HepG2 (cell line): ENCODE results near the gene OLFM1. TPM values are rescaled to one million over a fixed set of nuclear protein-coding genes. Genes with fewer than 3 reads are reported as not detected.

Experiments
- ATAC-seq: fragments of 200-7000 bp; cut with Tn5 transposase; 3 replicates; pipeline ENCODE4 v1.9.1; 2020; ENCODE audit warnings: mild to moderate bottlenecking, moderate library complexity
- BruUV-seq: library from RNA; stranded (reverse); fragments of 400-500 nt; replicated peaks from 2 replicates; lab custom pipeline; 2021; lab: Mats Ljungman, UMichigan
- CTCF ChIA-PET: fragments of 300-600 bp; formaldehyde crosslinking; extraction: SDS; loops from one replicate; lab custom pipeline; 2021; ENCODE audit warnings: low total read pairs, inconsistent platforms, low intra/inter-chr PET ratio; lab: Yijun Ruan, JAX
- POLR2A ChIA-PET: fragments of 350-600 bp; sonication (Branson Sonifier 250); formaldehyde crosslinking; loops from one replicate; lab custom pipeline; 2020; ENCODE audit warnings: antibody characterized with exemption, inconsistent platforms; lab: Yijun Ruan, JAX
- DNase-seq: peaks from one replicate; pipeline ENCODE4 v3.0.0-alpha.2; 2015; ENCODE audit warnings: low spot score
- FAIRE-seq: peaks from 3 replicates; lab custom pipeline; 2011; peaks lifted over from hg19 to GRCh38; lab: Jason Lieb, UNC
- H2AFZ ChIP-seq: one replicate; pipeline ENCODE4 v1.6.1; 2011; ENCODE audit warnings: low read length, inconsistent platforms
- H3K27ac ChIP-seq: fragments of 300-600 bp; 3 replicates; pipeline ENCODE4 v1.8.0; 2011; ENCODE audit warnings: mixed run types, mild to moderate bottlenecking, mixed read lengths, low read length, inconsistent platforms; ENCODE audit not compliant: insufficient read depth; ENCODE audit errors: extremely low read length
- H3K27me3 ChIP-seq, 2 experiments: fragments of 200-600 bp in 1 of 2; 2 replicates in 1 of 2; 3 replicates in 1 of 2; pipeline versions ENCODE4 v1.6.0 to v1.8.0; 2011; ENCODE audit warnings: low read length in 2 of 2, mild to moderate bottlenecking in 2 of 2, moderate library complexity in 2 of 2, inconsistent platforms in 1 of 2; ENCODE audit not compliant: insufficient read depth in 2 of 2, control insufficient read depth in 1 of 2
- H3K36me3 ChIP-seq, 2 experiments: fragments of 200-600 bp in 1 of 2; replicated peaks in 1 of 2; 2 replicates in 1 of 2; 3 replicates in 1 of 2; pipeline versions ENCODE4 v1.5.1 to v1.8.0; 2011; ENCODE audit warnings: low read length in 2 of 2, inconsistent platforms in 1 of 2; ENCODE audit not compliant: insufficient read depth in 2 of 2, control insufficient read depth in 1 of 2
- H3K4me1 ChIP-seq: 2 replicates; pipeline ENCODE4 v1.5.1; 2012; ENCODE audit warnings: low read length, inconsistent platforms; ENCODE audit not compliant: insufficient read depth
- H3K4me2 ChIP-seq: 2 replicates; pipeline ENCODE4 v1.6.0; 2011; ENCODE audit warnings: low read depth, low read length, inconsistent platforms
- H3K4me3 ChIP-seq, 3 experiments: fragments of 200-600 bp in 1 of 3; sonication (generic), shearing (Covaris generic) in 1 of 3; replicated peaks in 1 of 3; 2 replicates each; pipeline ENCODE4 v1.5.1; 2011 to 2016; ENCODE audit warnings: low read length in 3 of 3, inconsistent platforms in 2 of 3, low read depth in 2 of 3, mild to moderate bottlenecking in 2 of 3, control low read depth in 1 of 3, mixed read lengths in 1 of 3; ENCODE audit not compliant: insufficient read depth in 1 of 3
- H3K79me2 ChIP-seq: one replicate; pipeline ENCODE4 v1.6.1; 2011; ENCODE audit warnings: low read length, inconsistent platforms; ENCODE audit not compliant: insufficient read depth
- H3K9ac ChIP-seq: 2 replicates; pipeline ENCODE4 v1.6.0; 2011; ENCODE audit warnings: mild to moderate bottlenecking, low read depth, low read length, inconsistent platforms; ENCODE audit not compliant: insufficient read depth
- H3K9me3 ChIP-seq: 2 replicates; pipeline ENCODE4 v1.5.1; 2012; ENCODE audit warnings: mild to moderate bottlenecking, low read length
- H4K20me1 ChIP-seq: 2 replicates; pipeline ENCODE4 v1.6.0; 2011; ENCODE audit warnings: inconsistent platforms, mild to moderate bottlenecking, low read length, moderate library complexity; ENCODE audit not compliant: insufficient read depth
- AKAP8 ChIP-seq: sonication (generic); formaldehyde crosslinking; IDR thresholded peaks from 2 replicates; pipeline ENCODE4 v1.5.1; 2020; ENCODE audit warnings: mild to moderate bottlenecking, missing genetic modification reagents
- NKX3-1 ChIP-seq: sonication (generic); formaldehyde crosslinking; IDR thresholded peaks from 2 replicates; pipeline ENCODE4 v1.5.0; 2020; ENCODE audit warnings: missing genetic modification reagents
- PHF21A ChIP-seq: sonication (generic); formaldehyde crosslinking; IDR thresholded peaks from 2 replicates; pipeline ENCODE4 v1.5.0; 2020; ENCODE audit warnings: mild to moderate bottlenecking, missing genetic modification reagents
- ZFP36 ChIP-seq: fragments of 150-350 bp; IDR thresholded peaks from 2 replicates; pipeline ENCODE4 v1.6.1; 2018; ENCODE audit warnings: borderline replicate concordance, low read length, low read depth; ENCODE audit not compliant: partially characterized antibody
- ZNF335 ChIP-seq: sonication (generic); formaldehyde crosslinking; IDR thresholded peaks from 2 replicates; pipeline ENCODE4 v1.4.0; 2020; ENCODE audit warnings: missing genetic modification reagents
- WGBS: methylation state at CpG from one replicate; pipeline ENCODE4 v1.1.6; 2017; ENCODE audit warnings: low lambda C conversion rate; 5-methylcytosine and 5-hydroxymethylcytosine counted together
- in situ Hi-C: cut with HindIII; loops from 2 replicates; pipeline ENCODE4 v1.10.0; 2017; ENCODE audit warnings: low pct_unique_long_range_greater_than_20kb; ENCODE audit not compliant: extremely low pct_ligation_motif_present
- intact Hi-C: fragments of 100-400 bp; cut with micrococcal nuclease; formaldehyde crosslinking; loops from one replicate; pipeline ENCODE4 v1.10.0; 2022; ENCODE audit not compliant: unreplicated experiment
- polyA plus RNA-seq, 8 experiments: library from polyadenylated mRNA; depleted of rRNA in 3 of 8; stranded (reverse) in 7 of 8; unstranded in 1 of 8; fragments of >200 nt; fragmentation: Illumina TruSeq in 4 of 8; extraction: Trizol in 4 of 8; gene quantifications; 2 replicates each; pipeline versions ENCODE4 v1.2.1 to v1.2.3, GENCODE V29; 2011 to 2016; ENCODE audit warnings: low read depth in 4 of 8, missing spikeins in 1 of 8, mixed read lengths in 1 of 8; ENCODE audit not compliant: insufficient read depth in 1 of 8
- total RNA-seq, 5 experiments: library from RNA; depleted of rRNA; stranded (reverse); fragments of >200 nt; fragmentation: Illumina TruSeq; extraction: Trizol; gene quantifications; 2 replicates each; pipeline ENCODE4 v1.2.3, GENCODE V29; 2016; ENCODE audit warnings: low read depth in 1 of 5
- TF ChIP-seq, protein P1 (sequence below): IDR thresholded peaks from 2 replicates; pipeline ENCODE4 v1.6.1; 2012; ENCODE audit warnings: low read depth, low read length, improper control_type of control experiment
- TF ChIP-seq, protein P2 (sequence below): sonication (generic); formaldehyde crosslinking; IDR thresholded peaks from 2 replicates; pipeline ENCODE4 v1.4.0; 2020; ENCODE audit warnings: missing genetic modification reagents

OLFM1 gene
- total and polyA plus RNA-seq, 2 of the 13 experiments (the other 11 are each of a cell fraction or from before 2014, with no cell fraction given), result not detected

DNA sequence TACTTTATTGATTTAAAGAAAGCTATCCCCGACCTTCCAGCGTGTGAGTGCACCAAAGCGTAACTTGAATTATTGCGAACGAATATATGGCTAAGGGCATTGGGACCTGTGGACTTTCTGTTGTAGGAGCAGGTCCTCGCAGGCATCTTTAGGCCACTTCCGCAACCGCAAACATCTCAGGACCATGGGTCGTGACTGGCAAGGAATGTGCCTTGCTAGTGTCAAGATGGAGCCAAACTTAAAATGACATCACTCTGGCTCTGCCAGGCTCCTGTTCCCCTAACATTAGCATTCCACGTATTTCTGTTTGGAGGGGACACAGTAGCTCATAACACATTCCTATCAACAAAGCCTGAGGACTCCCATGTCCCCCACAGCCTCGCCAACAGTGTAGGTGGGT is 44.1 kb upstream of the OLFM1 start:
- Histone ChIP-seq H4K20me1 (no peaks in the 10 kb centered on the region), H3K4me1 (no peaks in the 10 kb centered on the region), H3K4me3 (no peak overlapping the region), H3K36me3 (no peaks in the 10 kb centered on the region), H3K4me2 (no peak overlapping the region), H3K27ac (no peak overlapping the region), H3K79me2 (no peaks in the 10 kb centered on the region), H2AFZ (no peak overlapping the region), H3K9me3 (no peaks in the 10 kb centered on the region), H3K9ac (no peak overlapping the region), H3K27me3 (peaks cover 2 to 63% of the 10 kb centered on the region in 2 experiments; a peak in 3 of 5 replicates)
- DNase-seq, result no peak
- whole genome bisulfite sequencing, result 49% methylated on average over 10 of the region's 11 CpGs
- CTCF ChIA-PET, result no interaction called here
- no peak for FAIRE-seq
- intact Hi-C loops (no loop called here), in situ Hi-C loops (no loop called here)
- TF ChIP-seq NKX3-1 (no peak), ZFP36 (no peak), AKAP8 (CRISPR knock-in tag) (no peak), ZNF335 (CRISPR knock-in tag) (no peak), PHF21A (CRISPR knock-in tag) (no peak)
- TF ChIP-seq, protein P1, sequence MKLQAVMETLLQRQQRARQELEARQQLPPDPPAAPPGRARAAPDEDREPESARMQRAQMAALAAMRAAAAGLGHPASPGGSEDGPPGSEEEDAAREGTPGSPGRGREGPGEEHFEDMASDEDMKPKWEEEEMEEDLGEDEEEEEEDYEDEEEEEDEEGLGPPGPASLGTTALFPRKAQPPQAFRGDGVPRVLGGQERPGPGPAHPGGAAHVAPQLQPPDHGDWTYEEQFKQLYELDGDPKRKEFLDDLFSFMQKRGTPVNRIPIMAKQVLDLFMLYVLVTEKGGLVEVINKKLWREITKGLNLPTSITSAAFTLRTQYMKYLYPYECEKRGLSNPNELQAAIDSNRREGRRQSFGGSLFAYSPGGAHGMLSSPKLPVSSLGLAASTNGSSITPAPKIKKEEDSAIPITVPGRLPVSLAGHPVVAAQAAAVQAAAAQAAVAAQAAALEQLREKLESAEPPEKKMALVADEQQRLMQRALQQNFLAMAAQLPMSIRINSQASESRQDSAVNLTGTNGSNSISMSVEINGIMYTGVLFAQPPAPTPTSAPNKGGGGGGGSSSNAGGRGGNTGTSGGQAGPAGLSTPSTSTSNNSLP, result no peak
- TF ChIP-seq, protein P2, sequence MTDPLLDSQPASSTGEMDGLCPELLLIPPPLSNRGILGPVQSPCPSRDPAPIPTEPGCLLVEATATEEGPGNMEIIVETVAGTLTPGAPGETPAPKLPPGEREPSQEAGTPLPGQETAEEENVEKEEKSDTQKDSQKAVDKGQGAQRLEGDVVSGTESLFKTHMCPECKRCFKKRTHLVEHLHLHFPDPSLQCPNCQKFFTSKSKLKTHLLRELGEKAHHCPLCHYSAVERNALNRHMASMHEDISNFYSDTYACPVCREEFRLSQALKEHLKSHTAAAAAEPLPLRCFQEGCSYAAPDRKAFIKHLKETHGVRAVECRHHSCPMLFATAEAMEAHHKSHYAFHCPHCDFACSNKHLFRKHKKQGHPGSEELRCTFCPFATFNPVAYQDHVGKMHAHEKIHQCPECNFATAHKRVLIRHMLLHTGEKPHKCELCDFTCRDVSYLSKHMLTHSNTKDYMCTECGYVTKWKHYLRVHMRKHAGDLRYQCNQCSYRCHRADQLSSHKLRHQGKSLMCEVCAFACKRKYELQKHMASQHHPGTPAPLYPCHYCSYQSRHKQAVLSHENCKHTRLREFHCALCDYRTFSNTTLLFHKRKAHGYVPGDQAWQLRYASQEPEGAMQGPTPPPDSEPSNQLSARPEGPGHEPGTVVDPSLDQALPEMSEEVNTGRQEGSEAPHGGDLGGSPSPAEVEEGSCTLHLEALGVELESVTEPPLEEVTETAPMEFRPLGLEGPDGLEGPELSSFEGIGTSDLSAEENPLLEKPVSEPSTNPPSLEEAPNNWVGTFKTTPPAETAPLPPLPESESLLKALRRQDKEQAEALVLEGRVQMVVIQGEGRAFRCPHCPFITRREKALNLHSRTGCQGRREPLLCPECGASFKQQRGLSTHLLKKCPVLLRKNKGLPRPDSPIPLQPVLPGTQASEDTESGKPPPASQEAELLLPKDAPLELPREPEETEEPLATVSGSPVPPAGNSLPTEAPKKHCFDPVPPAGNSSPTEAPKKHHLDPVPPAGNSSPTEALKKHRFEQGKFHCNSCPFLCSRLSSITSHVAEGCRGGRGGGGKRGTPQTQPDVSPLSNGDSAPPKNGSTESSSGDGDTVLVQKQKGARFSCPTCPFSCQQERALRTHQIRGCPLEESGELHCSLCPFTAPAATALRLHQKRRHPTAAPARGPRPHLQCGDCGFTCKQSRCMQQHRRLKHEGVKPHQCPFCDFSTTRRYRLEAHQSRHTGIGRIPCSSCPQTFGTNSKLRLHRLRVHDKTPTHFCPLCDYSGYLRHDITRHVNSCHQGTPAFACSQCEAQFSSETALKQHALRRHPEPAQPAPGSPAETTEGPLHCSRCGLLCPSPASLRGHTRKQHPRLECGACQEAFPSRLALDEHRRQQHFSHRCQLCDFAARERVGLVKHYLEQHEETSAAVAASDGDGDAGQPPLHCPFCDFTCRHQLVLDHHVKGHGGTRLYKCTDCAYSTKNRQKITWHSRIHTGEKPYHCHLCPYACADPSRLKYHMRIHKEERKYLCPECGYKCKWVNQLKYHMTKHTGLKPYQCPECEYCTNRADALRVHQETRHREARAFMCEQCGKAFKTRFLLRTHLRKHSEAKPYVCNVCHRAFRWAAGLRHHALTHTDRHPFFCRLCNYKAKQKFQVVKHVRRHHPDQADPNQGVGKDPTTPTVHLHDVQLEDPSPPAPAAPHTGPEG, result no peak
- no TSS peak for BruUV-seq
- no peak for ATAC-seq
- POLR2A ChIA-PET, result no interaction called here
